Left lung (tissue), 10 donors: ENCODE results near the gene BTN1A1. TPM values are rescaled to one million over a fixed set of nuclear protein-coding genes. Genes with fewer than 3 reads are reported as not detected.
"Not testable (repeated sequence)": the region's sequence is repeated elsewhere in the genome, so short reads cannot be mapped to it uniquely, and the experiment has no call there.

Source experiments
- ATAC-seq: fragments of 200-7000 bp; cut with Tn5 transposase; one replicate; pipeline ENCODE4 v1.9.1; 2020; ENCODE audit warnings: moderate library complexity
- DNase-seq, 4 donors: peaks; one replicate each; pipeline ENCODE4 v3.0.0-alpha.2; 2013 to 2020
- H3K27ac ChIP-seq, 2 donors: fragments of 200-600 bp; sonication (generic) in 1 of 2; one replicate each; pipeline versions ENCODE4 v1.5.0 to v1.8.0; 2020 to 2021
- H3K27me3 ChIP-seq, 2 donors: fragments of 200-600 bp; sonication (generic) in 1 of 2; one replicate each; pipeline versions ENCODE4 v1.5.0 to v1.8.0; 2020 to 2021
- H3K36me3 ChIP-seq, 2 donors: fragments of 200-600 bp; sonication (generic) in 1 of 2; one replicate each; pipeline versions ENCODE4 v1.5.0 to v1.8.0; 2020 to 2021
- H3K4me1 ChIP-seq, 2 donors: fragments of 200-600 bp; one replicate each; pipeline ENCODE4 v1.8.0; 2021
- H3K4me3 ChIP-seq, 2 donors: fragments of 200-600 bp; sonication (generic) in 1 of 2; one replicate each; pipeline versions ENCODE4 v1.5.0 to v1.8.0; 2020 to 2021; ENCODE audit warnings: mild to moderate bottlenecking in 1 of 2
- H3K9me3 ChIP-seq, 2 donors: fragments of 200-600 bp; sonication (generic) in 1 of 2; one replicate each; pipeline versions ENCODE4 v1.5.0 to v1.8.0; 2020 to 2021
- intact Hi-C, 2 donors: fragments of 100-400 bp; cut with DNase I; formaldehyde crosslinking; loops; one replicate each; pipeline versions ENCODE4 v1.11.2 to v1.14.2; 2022
- polyA plus RNA-seq, 6 donors: library from polyadenylated mRNA; unstranded; fragments of 120-200 nt; gene quantifications; one replicate each; pipeline ENCODE4 v1.2.1, GENCODE V29; 2013; ENCODE audit not compliant: insufficient read length in 6 of 6
- total RNA-seq, 2 donors: library from RNA; stranded (reverse); fragmentation: NEBNext Ultra II Directional; extraction: Animal tissue kit (Norgen Biotek cat#: 25700); gene quantifications; one replicate each; pipeline ENCODE4 v1.2.1, GENCODE V29; 2021
- TF ChIP-seq, protein P1 (sequence below), 2 donors: fragments of 200-600 bp; sonication (generic) in 1 of 2; IDR thresholded peaks; one replicate each; pipeline versions ENCODE4 v1.5.0 to v1.8.0; 2021; ENCODE audit warnings: antibody characterized with exemption in 2 of 2
- donor health status: DM: no; HTN: yes; CAD: no.
- donor health status: DM: no; HTN: no; CAD: no.

The BTN1A1 gene
- total and polyA plus RNA-seq, 8 donors, result 0.15 to 0.32 (median 0.23) TPM; not detected in 2

DNA sequence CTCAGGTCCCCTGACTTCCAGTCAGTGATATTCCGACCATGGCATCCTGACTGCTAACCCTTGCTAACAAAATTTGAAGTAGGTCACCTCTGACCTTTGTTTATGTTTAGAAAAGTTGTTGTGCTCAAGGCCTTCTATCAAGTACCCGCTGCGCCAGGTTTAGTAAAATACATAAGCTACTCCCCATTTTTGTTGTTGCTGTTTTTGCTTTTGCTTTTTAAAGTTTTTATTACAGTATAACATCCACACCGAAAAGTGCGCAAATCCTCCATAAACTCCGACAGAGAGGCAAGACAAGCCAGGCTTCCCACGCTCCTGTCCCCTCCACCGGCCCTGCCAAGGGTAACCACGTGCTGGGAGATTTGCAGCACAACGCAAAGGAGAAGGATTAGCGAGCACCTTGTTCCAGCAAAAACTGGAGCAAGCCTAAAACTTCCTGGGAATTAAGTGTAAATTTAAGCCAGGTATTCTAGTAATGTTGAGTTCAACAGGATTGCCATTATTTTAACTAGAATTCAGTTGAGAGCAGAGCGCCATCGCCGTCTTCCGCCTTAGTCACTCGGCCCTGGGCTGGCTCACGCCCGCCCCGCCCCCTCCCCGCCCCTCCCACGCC is 20.2 kb downstream of the BTN1A1 start:
- H3K4me3 ChIP-seq, result peak overlapping the region; percentile 33 to 50
- no peaks in the 10 kb centered on the region for H3K27me3 ChIP-seq
- intact Hi-C loops, result no loop called here
- no peaks in the 10 kb centered on the region for H3K9me3 ChIP-seq
- peak in 1 of 4 donors; percentile 75 for DNase-seq
- peak; percentile 14 for ATAC-seq
- TF ChIP-seq, protein P1, sequence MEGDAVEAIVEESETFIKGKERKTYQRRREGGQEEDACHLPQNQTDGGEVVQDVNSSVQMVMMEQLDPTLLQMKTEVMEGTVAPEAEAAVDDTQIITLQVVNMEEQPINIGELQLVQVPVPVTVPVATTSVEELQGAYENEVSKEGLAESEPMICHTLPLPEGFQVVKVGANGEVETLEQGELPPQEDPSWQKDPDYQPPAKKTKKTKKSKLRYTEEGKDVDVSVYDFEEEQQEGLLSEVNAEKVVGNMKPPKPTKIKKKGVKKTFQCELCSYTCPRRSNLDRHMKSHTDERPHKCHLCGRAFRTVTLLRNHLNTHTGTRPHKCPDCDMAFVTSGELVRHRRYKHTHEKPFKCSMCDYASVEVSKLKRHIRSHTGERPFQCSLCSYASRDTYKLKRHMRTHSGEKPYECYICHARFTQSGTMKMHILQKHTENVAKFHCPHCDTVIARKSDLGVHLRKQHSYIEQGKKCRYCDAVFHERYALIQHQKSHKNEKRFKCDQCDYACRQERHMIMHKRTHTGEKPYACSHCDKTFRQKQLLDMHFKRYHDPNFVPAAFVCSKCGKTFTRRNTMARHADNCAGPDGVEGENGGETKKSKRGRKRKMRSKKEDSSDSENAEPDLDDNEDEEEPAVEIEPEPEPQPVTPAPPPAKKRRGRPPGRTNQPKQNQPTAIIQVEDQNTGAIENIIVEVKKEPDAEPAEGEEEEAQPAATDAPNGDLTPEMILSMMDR (IDR thresholded peaks at IDR 0.05), result no peak
- no peaks in the 10 kb centered on the region for H3K36me3 ChIP-seq
- peaks cover 4 to 27% of the 10 kb centered on the region in 2 donors for H3K4me1 ChIP-seq
- H3K27ac ChIP-seq, result peak overlapping the region; percentile 98

DNA sequence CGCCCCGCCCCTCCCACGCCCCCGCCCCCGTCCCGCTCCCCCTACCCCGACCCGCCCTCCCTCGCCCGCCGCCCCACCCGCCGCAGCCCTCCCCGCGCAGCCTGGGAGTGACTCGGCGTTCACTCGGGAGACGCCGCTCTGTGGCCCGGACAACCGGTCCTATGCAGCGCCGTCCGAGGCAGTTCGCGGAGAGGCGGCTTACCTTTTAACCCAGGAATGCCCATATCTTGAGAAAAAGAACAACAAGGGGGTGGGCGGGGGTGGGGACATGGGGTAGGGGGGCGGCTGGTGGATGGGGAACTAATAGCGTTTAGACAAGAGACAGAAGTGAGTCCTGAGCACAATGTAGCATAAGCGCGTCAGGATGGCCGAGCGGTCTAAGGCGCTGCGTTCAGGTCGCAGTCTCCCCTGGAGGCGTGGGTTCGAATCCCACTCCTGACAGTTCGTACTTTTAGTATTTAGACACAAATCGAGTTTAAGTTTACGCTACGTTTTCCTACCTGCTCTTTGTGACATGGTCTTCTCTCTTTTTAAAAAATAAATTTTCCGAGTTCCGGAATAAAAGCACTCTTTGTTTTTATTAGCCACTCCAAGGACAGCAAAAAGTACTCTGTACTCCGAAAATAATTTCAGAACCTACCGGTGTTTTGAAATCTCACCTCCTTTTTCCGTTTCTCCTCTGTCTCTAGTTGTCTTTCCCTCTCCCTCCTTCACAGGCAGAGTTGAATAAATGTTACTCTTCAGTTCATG is 20.9 kb downstream of the BTN1A1 start:
- TF ChIP-seq, protein P1 (IDR thresholded peaks at IDR 0.05), result no peak
- Histone ChIP-seq H3K27me3 (no peaks in the 10 kb centered on the region), H3K9me3 (no peaks in the 10 kb centered on the region), H3K4me3 (peak overlapping the region; percentile 42 to 50), H3K4me1 (peaks cover 4 to 27% of the 10 kb centered on the region in 2 donors), H3K36me3 (no peaks in the 10 kb centered on the region), H3K27ac (peak overlapping the region; percentile 98)
- peak; percentile 83 for ATAC-seq
- DNase-seq, result peak; percentile 87 to 97 (median 92)
- intact Hi-C loops, result no loop called here

DNA sequence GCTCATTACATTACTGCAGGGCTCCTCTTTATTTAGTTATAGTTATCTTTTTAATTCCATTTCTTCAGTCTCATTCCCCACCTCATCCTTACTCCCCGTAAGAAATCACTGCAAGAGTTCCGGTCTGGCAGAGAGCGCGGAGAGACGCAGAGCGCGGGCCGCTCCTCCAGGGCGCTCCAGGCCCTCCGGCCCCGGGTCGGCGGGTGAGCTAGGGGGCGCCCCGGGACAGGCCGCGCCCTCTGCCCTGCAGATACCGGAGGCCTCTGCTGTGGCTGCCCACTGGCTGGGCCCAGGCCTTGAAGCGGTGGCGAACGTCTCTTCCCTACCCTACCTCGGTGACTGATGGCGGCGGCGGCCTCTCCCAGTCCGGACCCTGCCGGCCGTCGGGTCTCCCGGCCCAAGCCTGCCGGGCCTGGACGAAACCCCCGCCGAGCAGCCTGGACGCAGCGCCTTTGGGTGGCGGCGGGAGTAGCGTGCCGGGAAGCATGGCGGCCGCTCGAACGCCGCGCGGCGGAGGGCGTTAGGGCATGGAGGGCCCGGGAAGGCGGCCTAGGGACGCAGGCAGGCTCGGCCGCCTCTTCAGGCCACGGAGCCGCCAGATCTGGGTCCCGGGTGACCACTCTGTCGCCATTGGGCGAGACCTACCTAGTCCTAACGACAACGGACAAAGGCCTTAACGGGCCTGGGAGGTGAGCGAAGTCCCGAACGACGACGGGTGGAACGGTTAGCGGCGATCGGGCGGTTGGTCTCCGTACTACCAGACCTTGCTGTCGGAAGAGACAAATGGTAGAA is 21.7 kb downstream of the BTN1A1 start:
- ATAC-seq (peak; percentile 95), DNase-seq (peak; percentile 78 to 96 (median 84))
- no peaks in the 10 kb centered on the region for H3K36me3 ChIP-seq
- H3K4me3 ChIP-seq, result peak overlapping the region; percentile 42 to 50
- intact Hi-C loops, result no loop called here
- no peaks in the 10 kb centered on the region for H3K9me3 ChIP-seq
- TF ChIP-seq, protein P1 (IDR thresholded peaks at IDR 0.05), result peak in 1 of 2 donors; percentile 28
- H3K27ac ChIP-seq, result peak overlapping the region; percentile 98
- H3K27me3 ChIP-seq, result no peaks in the 10 kb centered on the region
- peaks cover 4 to 27% of the 10 kb centered on the region in 2 donors for H3K4me1 ChIP-seq

DNA sequence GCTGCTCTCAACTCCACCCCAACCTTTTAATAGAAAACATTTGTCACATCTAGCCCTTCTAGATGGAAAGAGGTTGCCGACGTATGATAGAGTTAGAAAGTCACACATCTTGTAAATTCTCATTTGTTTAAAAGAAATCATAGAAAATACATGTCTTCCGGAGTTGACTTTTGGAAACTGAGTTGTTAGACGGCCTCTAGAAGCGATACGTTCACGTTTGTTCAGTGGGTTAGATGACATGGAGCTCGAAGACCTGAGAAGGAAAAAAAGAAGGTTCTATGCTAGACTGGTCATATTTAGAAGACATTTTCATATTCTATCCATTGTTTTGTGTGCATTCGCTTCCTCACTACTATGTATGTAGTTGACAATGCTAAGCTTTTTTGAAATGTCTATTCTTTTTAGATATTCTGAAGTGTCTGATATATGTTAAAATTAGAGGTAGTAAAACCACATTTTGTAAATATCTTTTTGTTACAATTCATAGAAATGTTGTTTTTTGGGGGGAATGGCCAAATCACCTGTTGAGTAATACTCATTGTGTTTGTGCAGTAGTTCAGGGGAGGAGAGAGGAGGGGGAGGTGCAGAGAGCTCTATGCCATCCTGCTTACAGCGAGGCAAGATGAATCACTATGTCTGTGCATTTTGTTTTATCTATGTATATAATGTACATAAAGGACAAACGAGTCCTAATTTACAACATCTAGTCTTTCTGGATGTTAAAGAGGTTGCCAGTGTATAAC is 22.6 kb downstream of the BTN1A1 start:
- H3K4me1 ChIP-seq, result peaks cover 4 to 27% of the 10 kb centered on the region in 2 donors
- H3K27me3 ChIP-seq, ATAC-seq, DNase-seq, intact Hi-C loops, H3K36me3 ChIP-seq, H3K9me3 ChIP-seq: not testable (repeated sequence)
- peak overlapping the region; percentile 42 to 50 for H3K4me3 ChIP-seq
- peak overlapping the region; percentile 98 for H3K27ac ChIP-seq

DNA sequence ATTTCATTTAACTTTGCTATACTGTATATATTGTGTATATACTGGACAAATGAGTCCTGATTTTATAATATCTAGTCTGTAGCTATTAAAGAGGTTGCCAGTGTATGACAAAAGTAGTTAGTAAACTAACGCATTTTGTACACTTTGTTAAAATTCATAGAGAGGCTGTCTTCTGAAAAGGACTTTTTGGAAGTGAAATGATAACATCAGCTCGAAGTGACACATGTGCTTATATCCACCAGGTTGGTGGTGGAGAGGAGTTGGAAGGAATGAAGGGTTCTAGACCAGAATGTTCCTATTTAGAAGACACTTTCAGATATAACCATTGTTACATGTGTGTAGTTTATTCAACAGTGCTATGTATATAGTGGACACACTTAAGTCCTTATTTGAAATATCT is 24.2 kb downstream of the BTN1A1 start:
- H3K27me3 ChIP-seq, intact Hi-C loops, H3K9me3 ChIP-seq, H3K4me3 ChIP-seq, DNase-seq, H3K36me3 ChIP-seq, ATAC-seq, H3K27ac ChIP-seq: not testable (repeated sequence)
- peaks cover 4 to 27% of the 10 kb centered on the region in 2 donors for H3K4me1 ChIP-seq
